SH-SY5Y (cell line): Measurements from ENCODE around the gene RETREG1.

Source experiments
- GATA2 ChIP-seq: IDR thresholded peaks from 2 replicates; pipeline ENCODE4 v1.6.1; 2011; ENCODE audit warnings: mild to moderate bottlenecking, low read depth, low read length
- GATA3 ChIP-seq: IDR thresholded peaks from 2 replicates; pipeline ENCODE4 v1.6.1; 2011; ENCODE audit warnings: low read depth, mild to moderate bottlenecking, low read length, moderate library complexity

Gene RETREG1

GRCh38 chr5:16518606-16519005 lies 98.2 kb downstream of the RETREG1 start:
- TF ChIP-seq GATA2 (no peak), GATA3 (no peak)

DNA sequence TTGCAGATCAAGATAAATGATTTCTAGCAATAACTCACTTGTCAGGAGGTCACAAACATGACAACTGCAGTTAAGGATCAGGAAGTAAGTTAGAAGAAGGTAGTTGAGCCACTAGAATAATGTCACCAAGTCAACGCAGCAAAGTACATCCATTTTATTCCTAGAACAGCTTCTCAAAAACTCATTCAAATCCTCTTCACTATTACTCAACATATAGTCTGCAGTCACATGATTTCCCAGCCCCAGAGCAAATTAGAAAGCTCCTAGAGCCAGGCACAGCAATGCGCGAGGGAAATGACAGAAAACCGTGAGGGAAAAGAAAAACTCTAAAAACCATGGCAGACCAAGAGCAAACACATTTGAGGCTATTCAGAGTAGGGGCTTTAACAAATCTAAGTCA lies 101.3 kb downstream of the RETREG1 start:
- TF ChIP-seq GATA2 (no peak), GATA3 (no peak)

DNA sequence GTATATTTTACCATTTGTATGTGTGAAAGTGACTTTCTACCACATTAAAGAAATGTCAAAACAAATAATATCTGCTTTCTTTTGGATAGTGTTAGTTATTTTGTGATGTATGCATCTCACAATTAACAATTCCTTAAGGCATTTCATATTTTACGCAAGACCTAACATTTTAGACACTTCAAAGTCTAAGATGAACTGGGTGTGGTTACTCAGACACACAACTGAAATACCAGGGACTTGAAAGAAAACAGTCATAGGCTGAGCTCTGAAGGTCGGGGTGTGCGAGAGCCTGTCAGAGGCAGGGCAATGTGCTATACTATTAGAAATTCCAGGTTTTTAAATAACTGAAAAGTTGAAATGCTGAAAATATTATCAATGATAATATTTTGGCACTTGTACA lies 106.7 kb downstream of the RETREG1 start:
- TF ChIP-seq GATA3, result no peak
- no peak for TF ChIP-seq GATA2

GRCh38 chr5:16508730-16509531 lies 107.9 kb downstream of the RETREG1 start:
- no peak for TF ChIP-seq GATA2
- TF ChIP-seq GATA3, result no peak

GRCh38 chr5:16507716-16508115 lies 109.1 kb downstream of the RETREG1 start:
- TF ChIP-seq GATA3 (no peak), GATA2 (no peak)

DNA sequence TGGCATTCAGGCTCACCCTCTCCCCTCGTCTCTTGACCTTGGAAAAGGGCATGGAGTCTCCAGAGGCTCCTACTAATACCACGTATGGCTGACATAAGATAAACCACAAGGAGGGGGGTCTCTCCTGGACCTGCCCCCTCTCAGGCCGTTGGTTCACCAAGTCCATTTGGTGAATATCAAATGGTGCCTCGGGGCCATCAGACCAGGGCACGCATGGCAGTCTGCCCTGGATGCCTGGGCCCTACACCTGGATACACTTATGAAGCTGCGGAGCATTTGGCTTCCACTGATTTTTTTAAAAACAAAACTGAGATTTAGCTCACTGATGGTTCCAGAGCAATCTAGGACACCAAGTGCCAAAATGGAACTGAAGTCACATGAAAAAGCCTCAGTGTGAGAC lies 110.9 kb downstream of the RETREG1 start:
- TF ChIP-seq GATA2 (no peak), GATA3 (no peak)

- TF ChIP-seq GATA3 (no peak), GATA2 (no peak)
Measured at GRCh38 chr5:16505140-16505891, 111.5 kb downstream of the RETREG1 start.

DNA sequence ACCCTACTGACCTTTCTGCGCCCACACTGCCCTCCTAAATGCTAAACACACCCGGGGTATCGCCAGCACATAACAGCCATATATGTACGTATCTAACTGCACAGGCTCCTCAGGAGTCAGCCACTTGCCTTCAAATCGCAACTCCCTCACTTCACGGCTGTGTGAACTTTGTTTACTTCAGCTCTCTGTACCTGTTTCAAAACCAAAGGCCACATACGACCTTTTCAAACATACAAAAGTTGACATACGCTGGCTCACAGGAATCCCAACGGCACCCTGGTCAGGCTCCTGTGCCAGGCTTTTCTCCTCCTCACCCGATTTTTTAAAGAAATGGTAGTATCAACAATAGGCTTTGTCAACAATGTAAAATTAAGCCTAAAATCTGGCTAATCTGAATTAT lies 112.2 kb downstream of the RETREG1 start:
- TF ChIP-seq GATA2 (no peak), GATA3 (no peak)

DNA sequence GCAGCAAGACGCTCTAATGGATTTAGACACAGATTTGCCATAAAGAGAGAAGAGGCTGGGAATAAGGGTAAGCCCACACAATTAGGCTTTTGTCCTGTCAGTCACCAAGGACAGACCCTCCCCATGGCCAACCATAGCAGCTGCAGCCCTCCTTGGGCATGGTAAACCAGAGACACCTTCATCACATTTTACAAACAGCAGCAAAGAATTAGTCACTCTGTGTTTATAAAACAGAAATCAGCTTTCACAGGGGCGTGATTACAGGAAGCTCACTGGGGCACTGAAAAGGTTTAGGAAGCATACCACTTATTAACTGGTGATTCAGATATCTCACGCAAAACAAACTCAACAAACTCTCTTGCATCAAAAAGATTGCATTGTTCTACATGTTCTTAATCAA lies 113.9 kb downstream of the RETREG1 start:
- no peak for TF ChIP-seq GATA3
- TF ChIP-seq GATA2, result no peak

DNA sequence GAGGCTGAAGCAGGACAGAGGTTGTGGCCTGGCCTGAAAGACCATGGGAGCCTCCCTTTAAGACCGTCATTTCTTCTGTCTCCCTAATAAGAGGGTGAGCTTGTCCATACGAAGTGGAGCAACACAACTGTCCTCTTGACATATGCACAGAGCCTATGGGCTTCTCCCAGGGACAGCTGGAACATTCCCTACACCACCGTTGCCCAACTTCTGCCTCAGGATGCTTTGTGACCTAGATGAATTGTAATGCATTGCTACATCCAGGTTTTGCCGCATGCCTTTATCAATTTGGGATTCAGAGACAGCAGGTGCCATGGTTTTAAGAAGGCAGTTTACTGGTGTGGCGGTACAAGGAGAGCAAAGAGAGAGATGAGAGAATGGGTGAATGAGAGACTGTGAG lies 116.8 kb downstream of the RETREG1 start:
- TF ChIP-seq GATA2 (no peak), GATA3 (no peak)

DNA sequence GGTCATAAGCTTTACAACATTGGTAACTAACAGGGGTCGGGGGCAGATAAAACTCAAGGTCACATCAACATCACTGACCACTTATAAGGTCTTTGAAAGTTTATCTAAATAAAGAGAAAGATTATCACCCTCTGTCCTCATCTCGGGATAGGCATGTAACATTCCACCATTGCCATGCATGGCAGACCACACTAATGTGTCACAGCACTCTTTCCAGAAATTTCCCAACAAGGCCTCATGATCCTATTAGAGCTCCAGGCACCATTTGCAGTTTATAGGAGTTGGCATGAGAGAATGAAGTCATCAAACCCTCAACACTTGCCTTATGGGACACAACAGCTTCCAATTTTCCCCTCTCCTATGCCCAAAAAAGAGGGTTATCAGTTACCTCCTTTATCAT lies 119.3 kb downstream of the RETREG1 start:
- TF ChIP-seq GATA2 (no peak), GATA3 (no peak)

GRCh38 chr5:16493261-16493660 lies 123.5 kb downstream of the RETREG1 start:
- TF ChIP-seq GATA3, result no peak
- no peak for TF ChIP-seq GATA2

DNA sequence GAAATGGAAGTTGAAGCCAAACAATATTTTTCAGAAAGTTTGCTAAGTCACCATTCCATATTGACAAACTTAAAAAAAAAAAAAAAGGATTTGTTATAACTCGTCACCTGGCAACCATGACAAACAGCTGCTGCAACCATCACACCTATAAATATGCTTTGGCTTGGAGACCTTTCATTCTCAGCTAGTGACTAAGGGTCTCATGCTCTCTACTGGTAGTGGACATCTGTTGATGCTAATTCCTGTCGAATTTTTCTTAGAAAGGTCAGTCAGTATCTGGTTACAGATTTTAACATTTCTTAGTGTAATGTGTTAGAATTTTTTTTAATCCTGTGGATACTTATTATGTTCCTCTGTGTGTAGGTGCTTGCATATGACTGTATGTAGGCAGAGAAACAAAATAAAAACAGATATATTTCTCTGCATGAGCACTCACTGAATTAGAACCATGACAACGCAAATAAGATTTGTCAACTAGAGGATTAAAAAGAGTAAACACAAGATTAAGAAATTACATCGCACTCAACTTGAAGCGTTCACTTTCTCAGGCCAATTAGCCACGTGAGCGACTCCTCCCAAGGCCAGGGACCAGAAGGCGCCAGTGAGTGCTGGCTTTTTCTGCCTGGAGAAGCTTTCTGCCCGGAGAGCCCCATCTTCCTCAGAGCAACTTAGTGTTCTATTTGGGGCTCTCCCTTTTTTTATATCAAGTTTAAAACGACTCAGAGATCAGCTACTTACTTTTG lies 124.2 kb downstream of the RETREG1 start:
- TF ChIP-seq GATA2 (no peak), GATA3 (no peak)

DNA sequence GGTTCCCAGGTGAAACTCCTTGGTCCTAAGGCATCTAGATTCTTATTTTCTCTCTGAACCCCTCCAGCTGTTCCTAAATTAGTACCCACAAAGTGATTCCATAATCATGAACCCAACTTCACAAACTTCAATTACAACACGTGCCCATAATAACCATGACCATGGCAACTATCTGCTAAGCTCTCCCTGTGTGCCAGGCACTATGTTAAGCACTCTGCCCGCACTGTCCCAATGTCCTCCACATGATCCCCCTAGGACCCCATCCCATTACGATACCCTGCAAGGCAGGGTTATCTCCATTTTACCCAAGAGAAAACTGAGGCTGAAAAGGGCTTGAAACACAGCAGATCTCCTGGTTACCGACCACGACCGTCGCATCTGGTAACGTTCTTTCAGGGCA lies 125.9 kb downstream of the RETREG1 start:
- TF ChIP-seq GATA3, result no peak
- TF ChIP-seq GATA2, result no peak

DNA sequence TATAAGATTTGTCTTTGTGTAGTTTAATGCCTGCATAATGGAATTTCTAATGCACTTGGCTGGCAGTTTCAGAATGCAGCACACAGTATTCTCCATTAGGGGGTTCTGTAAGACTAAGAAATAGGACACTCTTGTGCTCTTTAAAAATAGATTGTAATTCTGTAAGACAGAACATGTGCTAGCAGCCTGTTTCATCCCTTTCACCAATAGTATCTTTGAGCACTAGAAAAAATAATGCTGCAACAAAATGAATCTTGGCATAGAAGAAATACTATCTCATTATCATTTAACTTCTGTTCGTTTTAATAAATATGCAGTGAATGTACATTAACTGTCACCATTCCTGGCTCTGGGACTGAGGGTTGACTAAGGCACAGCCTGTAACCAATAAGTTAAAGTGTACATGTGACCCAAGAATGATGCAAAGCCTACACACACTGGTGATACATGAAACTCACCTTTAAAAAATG lies 127.4 kb downstream of the RETREG1 start:
- TF ChIP-seq GATA2 (no peak), GATA3 (no peak)
